ENCODE measurements around the gene STK32C. TPM values are rescaled to one million over a fixed set of nuclear protein-coding genes. Genes with fewer than 3 reads are reported as not detected.

The STK32C gene
- total and polyA plus RNA-seq, 10 of the 15 experiments (the other 5 are each of a cell fraction or from before 2014, with no cell fraction given) = 1.5 to 18.1 (median 6.4) TPM

GRCh38 chr10:132276706-132277105, 31.0 kb downstream of the STK32C start:
- ChIA-PET CTCF (no interaction called here), RAD21 (ENCODE audit: unreplicated experiment) (no interaction called here), SMC1A (ENCODE audit: uncharacterized antibody, unreplicated experiment) (no interaction called here), POLR2A (no interaction called here)
- H3K27me3 ChIP-seq (replicated peaks in 1 of 2; ENCODE audit: control insufficient read depth in 2 of 2, insufficient read depth in 2 of 2, low read length in 1 of 2) = no peaks in the 10 kb centered on the region
- BruUV-seq (replicated peaks) = no TSS peak
- no peaks in the 10 kb centered on the region for H4K20me1 ChIP-seq (ENCODE audit: control insufficient read depth, insufficient read depth)
- H3K4me3 ChIP-seq = no peak overlapping the region
- H2AFZ ChIP-seq (ENCODE audit: control insufficient read depth, low read depth, low read length) = no peak overlapping the region
- H3K79me2 ChIP-seq (ENCODE audit: control insufficient read depth, insufficient read depth, low read length) = no peaks in the 10 kb centered on the region
- no peak overlapping the region for H3K9ac ChIP-seq (ENCODE audit: control insufficient read depth, insufficient read depth, low read length)
- no peaks in the 10 kb centered on the region for H3K4me1 ChIP-seq (ENCODE audit: control insufficient read depth, insufficient read depth, low read length)
- TF ChIP-seq YY1 (IDR thresholded peaks at IDR 0.05; ENCODE audit: low read depth, low read length) = no peak
- TF ChIP-seq ZNF384 (IDR thresholded peaks at IDR 0.05; ENCODE audit: borderline replicate concordance, low read depth, low read length) = no peak
- TF ChIP-seq PAX8 (IDR thresholded peaks at IDR 0.05) = no peak
- no peak overlapping the region for H3K27ac ChIP-seq (ENCODE audit: control insufficient read depth, insufficient read depth)
- no peak for FAIRE-seq
- intact Hi-C loops (cut with micrococcal nuclease; ENCODE audit: unreplicated experiment) = no loop called here
- no peaks in the 10 kb centered on the region for H3K36me3 ChIP-seq (ENCODE audit: control insufficient read depth in 2 of 2, insufficient read depth in 2 of 2, low read length in 1 of 2)
- ATAC-seq = no peak
- H3K9me3 ChIP-seq (replicated peaks; ENCODE audit: control insufficient read depth, insufficient read depth, low read length) = no peaks in the 10 kb centered on the region
- no peak overlapping the region for H3K4me2 ChIP-seq (ENCODE audit: control insufficient read depth, insufficient read depth)
- 30% methylated on average over 7 of the region's 7 CpGs for WGBS (ENCODE audit: insufficient coverage, insufficient replicate concordance, low lambda C conversion rate, missing lambda C conversion rate)
- in situ Hi-C loops (cut with MboI) = no loop called here
- DNase-seq (ENCODE audit: low read depth, low spot score) = no peak

- Histone ChIP-seq H3K4me3 (no peak overlapping the region), H3K4me2 (ENCODE audit: control insufficient read depth, insufficient read depth) (no peak overlapping the region), H4K20me1 (ENCODE audit: control insufficient read depth, insufficient read depth) (no peaks in the 10 kb centered on the region), H2AFZ (ENCODE audit: control insufficient read depth, low read depth, low read length) (no peak overlapping the region), H3K9ac (ENCODE audit: control insufficient read depth, insufficient read depth, low read length) (no peak overlapping the region), H3K36me3 (ENCODE audit: control insufficient read depth in 2 of 2, insufficient read depth in 2 of 2, low read length in 1 of 2) (no peaks in the 10 kb centered on the region), H3K27me3 (replicated peaks in 1 of 2; ENCODE audit: control insufficient read depth in 2 of 2, insufficient read depth in 2 of 2, low read length in 1 of 2) (no peaks in the 10 kb centered on the region), H3K9me3 (replicated peaks; ENCODE audit: control insufficient read depth, insufficient read depth, low read length) (no peaks in the 10 kb centered on the region), H3K27ac (ENCODE audit: control insufficient read depth, insufficient read depth) (no peak overlapping the region), H3K4me1 (ENCODE audit: control insufficient read depth, insufficient read depth, low read length) (no peaks in the 10 kb centered on the region), H3K79me2 (ENCODE audit: control insufficient read depth, insufficient read depth, low read length) (no peaks in the 10 kb centered on the region)
- ChIA-PET CTCF (no interaction called here), SMC1A (ENCODE audit: uncharacterized antibody, unreplicated experiment) (no interaction called here), POLR2A (no interaction called here), RAD21 (ENCODE audit: unreplicated experiment) (no interaction called here)
- 47% methylated on average over 13 of the region's 13 CpGs for WGBS (ENCODE audit: insufficient coverage, insufficient replicate concordance, low lambda C conversion rate, missing lambda C conversion rate)
- no TSS peak for BruUV-seq (replicated peaks)
- ATAC-seq (no peak), FAIRE-seq (no peak), DNase-seq (ENCODE audit: low read depth, low spot score) (no peak)
- in situ Hi-C loops (cut with MboI) (no loop called here), intact Hi-C loops (cut with micrococcal nuclease; ENCODE audit: unreplicated experiment) (no loop called here)
- no peak for TF ChIP-seq CHD4 (IDR thresholded peaks at IDR 0.05)
- TF ChIP-seq SMC3 (IDR thresholded peaks at IDR 0.05; ENCODE audit: borderline replicate concordance, low read length) = no peak
- TF ChIP-seq PAX5 (IDR thresholded peaks at IDR 0.05; ENCODE audit: borderline replicate concordance, low read depth, low read length) = no peak
- no peak for TF ChIP-seq SREBF1 (IDR thresholded peaks at IDR 0.05; ENCODE audit: low read length)
- no peak for TF ChIP-seq NRF1 (conservative IDR thresholded peaks at IDR 0.05; ENCODE audit: low read depth, low read length)
- no peak for TF ChIP-seq ZBED1 (IDR thresholded peaks at IDR 0.05; ENCODE audit: borderline replicate concordance)
- no peak for TF ChIP-seq ZNF687 (IDR thresholded peaks at IDR 0.05)
- TF ChIP-seq TCF12 (IDR thresholded peaks at IDR 0.05; ENCODE audit: low read depth, low read length) = no peak
- no peak for TF ChIP-seq NR2F1 (conservative IDR thresholded peaks at IDR 0.05)
- no peak for TF ChIP-seq TBL1XR1 (IDR thresholded peaks at IDR 0.05; ENCODE audit: low read depth, low read length)
- TF ChIP-seq BCLAF1 (IDR thresholded peaks at IDR 0.05) = no peak
These were observed 31.5 kb downstream of the STK32C start for GRCh38 chr10:132276179-132276675.

Data from GM12878 (cell line).